GM12874 (cell line): ENCODE results near the gene CELF4.

Experiments used
- CTCF ChIP-seq: IDR thresholded peaks from 2 replicates; pipeline ENCODE4 v1.5.1; 2011; ENCODE audit warnings: low read depth, mild to moderate bottlenecking, control low read depth, low read length, moderate library complexity; ENCODE audit not compliant: insufficient read depth

Gene CELF4

DNA sequence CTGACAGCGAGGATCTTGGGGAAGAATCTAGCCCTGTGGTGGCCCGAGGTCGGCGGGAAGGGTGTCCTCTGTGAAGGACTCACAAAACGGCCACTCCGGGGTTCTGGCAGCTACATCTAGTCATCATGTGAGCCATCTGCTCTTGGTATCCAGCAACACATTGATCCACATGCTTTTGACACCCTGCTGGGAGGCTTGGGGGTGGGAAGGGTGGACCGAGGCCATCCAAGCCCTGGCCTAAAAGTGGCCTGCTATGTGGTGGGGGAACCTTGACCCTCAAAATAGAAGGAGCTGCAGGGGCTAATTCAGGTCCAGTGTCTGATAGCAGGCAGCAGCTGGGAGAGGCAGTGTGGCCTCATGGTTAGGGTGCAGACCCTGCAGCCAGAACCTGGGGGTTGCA, 145.7 kb downstream of the CELF4 start:
- no peak for TF ChIP-seq CTCF

GRCh38 chr18:37419315-37419714, 146.3 kb downstream of the CELF4 start:
- TF ChIP-seq CTCF, result no peak

- TF ChIP-seq CTCF, result no peak
These were observed 150.8 kb downstream of the CELF4 start for GRCh38 chr18:37414816-37415215.

- no peak for TF ChIP-seq CTCF
These were observed 152.8 kb downstream of the CELF4 start for GRCh38 chr18:37412829-37413228.

DNA sequence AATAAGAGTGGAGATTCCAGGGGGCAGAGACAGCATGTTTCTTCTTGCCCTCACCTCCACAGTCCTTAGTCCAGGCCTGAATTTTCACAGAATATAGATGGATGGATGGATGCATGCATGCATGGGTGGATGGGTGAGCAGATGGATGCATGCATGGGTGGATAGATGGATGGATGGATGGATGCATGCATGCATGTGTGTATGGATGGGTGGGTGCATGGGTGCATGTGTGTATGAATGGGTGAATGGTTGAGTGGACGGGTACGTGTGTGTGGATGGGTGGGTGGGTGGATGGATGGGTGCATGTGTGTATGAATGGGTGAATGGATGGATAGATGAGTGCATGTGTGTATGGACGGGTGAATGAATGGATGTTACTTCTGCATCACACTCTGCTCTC, 153.3 kb downstream of the CELF4 start:
- TF ChIP-seq CTCF, result no peak

GRCh38 chr18:37409878-37410277, 155.7 kb downstream of the CELF4 start:
- TF ChIP-seq CTCF, result no peak

DNA sequence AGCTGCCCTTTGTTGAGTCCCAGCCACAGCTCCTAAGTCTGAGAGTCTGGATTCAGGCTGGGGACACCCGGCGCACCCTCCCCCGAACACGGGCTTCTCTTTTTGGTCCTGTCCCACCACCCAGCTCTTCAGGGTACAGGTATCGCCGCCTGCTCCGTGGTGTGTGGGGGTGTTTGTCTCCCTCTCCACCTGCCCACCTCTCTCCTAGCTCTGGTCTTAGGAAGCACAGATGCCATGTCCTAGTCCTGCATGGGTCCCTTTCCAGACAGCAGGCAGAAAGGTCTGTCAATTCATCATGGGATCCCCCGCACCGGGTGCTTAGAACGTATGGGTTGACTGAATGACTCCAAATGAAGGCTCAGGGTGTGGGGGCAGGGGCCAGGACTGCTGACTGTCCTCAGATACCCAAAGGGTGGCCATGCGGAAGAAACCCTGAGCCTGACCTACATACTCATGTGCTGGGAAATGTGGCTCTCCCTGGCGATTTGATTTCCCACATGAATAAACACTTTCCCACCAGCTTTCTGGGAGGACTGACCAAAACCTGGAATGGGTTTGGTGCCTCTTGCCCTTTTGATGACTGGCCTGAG, 156.8 kb downstream of the CELF4 start:
- no peak for TF ChIP-seq CTCF
